SK-N-SH (cell line): ENCODE measurements around the gene SEMA3F. TPM values are rescaled to one million over a fixed set of nuclear protein-coding genes. Genes with fewer than 3 reads are reported as not detected.

Source experiments
- CTCF ChIA-PET: fragments of 300-600, 350-600 bp; formaldehyde crosslinking; extraction: SDS; loops from one replicate; lab custom pipeline; 2021; lab: Yijun Ruan, JAX
- POLR2A ChIA-PET: fragments of 350-600 bp; sonication (Branson Sonifier 250); formaldehyde crosslinking; extraction: SDS; loops from one replicate; lab custom pipeline; 2020; ENCODE audit warnings: antibody characterized with exemption, inconsistent platforms; lab: Yijun Ruan, JAX
- DNase-seq: peaks from one replicate; pipeline ENCODE4 v3.0.0; 2012
- H2AFZ ChIP-seq: fragments of 200-600 bp; sonication (generic); 2 replicates; pipeline ENCODE4 v1.8.1; 2016; ENCODE audit warnings: antibody characterized with exemption, mild to moderate bottlenecking, low read depth
- H3F3A ChIP-seq: fragments of 200-600 bp; sonication (generic); replicated peaks from 2 replicates; pipeline ENCODE3; 2016; ENCODE audit warnings: antibody characterized with exemption, mild to moderate bottlenecking; ENCODE audit not compliant: insufficient read depth
- H3K27ac ChIP-seq, 2 experiments: fragments of 200-500 bp in 1 of 2; fragments of 200-600 bp in 1 of 2; sonication (Bioruptor generic) in 1 of 2; sonication (generic), shearing (Covaris generic) in 1 of 2; 2 replicates each; pipeline versions ENCODE4 v1.5.1 to v1.6.1; 2014 to 2016; ENCODE audit warnings: low read depth in 2 of 2, inconsistent platforms in 1 of 2, low read length in 1 of 2, mild to moderate bottlenecking in 1 of 2, mixed read lengths in 1 of 2
- H3K27me3 ChIP-seq: fragments of 200-600 bp; sonication (generic), shearing (Covaris generic); 2 replicates; pipeline ENCODE4 v1.6.1; 2016; ENCODE audit warnings: mixed run types; ENCODE audit not compliant: insufficient read depth
- H3K36me3 ChIP-seq, 2 experiments: fragments of 200-500 bp in 1 of 2; fragments of 200-600 bp in 1 of 2; sonication (Bioruptor generic) in 1 of 2; sonication (generic) in 1 of 2; replicated peaks in 1 of 2; 2 replicates each; pipeline versions ENCODE3 to v1.5.1; 2014 to 2016; ENCODE audit warnings: low read length in 1 of 2, mild to moderate bottlenecking in 1 of 2; ENCODE audit not compliant: insufficient read depth in 2 of 2, control insufficient read depth in 1 of 2
- H3K4me1 ChIP-seq, 2 experiments: fragments of 200-500 bp in 1 of 2; fragments of 200-600 bp in 1 of 2; sonication (Bioruptor generic) in 1 of 2; sonication (generic), shearing (Covaris generic) in 1 of 2; 2 replicates each; pipeline versions ENCODE4 v1.5.1 to v1.6.1; 2014 to 2016; ENCODE audit warnings: low read depth in 1 of 2, low read length in 1 of 2, mixed run types in 1 of 2; ENCODE audit not compliant: insufficient read depth in 2 of 2, control insufficient read depth in 1 of 2
- H3K4me2 ChIP-seq: fragments of 200-600 bp; sonication (generic), shearing (Covaris generic); 2 replicates; pipeline ENCODE4 v1.6.1; 2017; ENCODE audit warnings: mixed run types
- H3K4me3 ChIP-seq, 2 experiments: fragments of 200-500 bp in 1 of 2; fragments of 200-600 bp in 1 of 2; sonication (Bioruptor generic) in 1 of 2; sonication (generic), shearing (Covaris generic) in 1 of 2; 2 replicates each; pipeline versions ENCODE4 v1.5.1 to v1.8.1; 2014 to 2016; ENCODE audit warnings: low read depth in 2 of 2, inconsistent platforms in 1 of 2, low read length in 1 of 2, mild to moderate bottlenecking in 1 of 2, mixed read lengths in 1 of 2, moderate library complexity in 1 of 2
- H3K79me2 ChIP-seq: fragments of 200-600 bp; sonication (generic); 2 replicates; pipeline ENCODE4 v1.8.1; 2017; ENCODE audit warnings: mild to moderate bottlenecking; ENCODE audit not compliant: insufficient read depth
- H3K9ac ChIP-seq: fragments of 200-600 bp; sonication (generic); 2 replicates; pipeline ENCODE4 v1.6.1; 2017; ENCODE audit warnings: mixed run types
- H3K9me2 ChIP-seq: fragments of 200-600 bp; sonication (generic); 2 replicates; pipeline ENCODE4 v1.6.1; 2017; ENCODE audit warnings: mixed run types
- H3K9me3 ChIP-seq: fragments of 200-600 bp; sonication (generic); 2 replicates; pipeline ENCODE4 v1.6.1; 2017; ENCODE audit warnings: mixed run types, mild to moderate bottlenecking, moderate library complexity
- H4K20me1 ChIP-seq: fragments of 200-600 bp; sonication (generic); 2 replicates; pipeline ENCODE4 v1.6.1; 2017; ENCODE audit warnings: mild to moderate bottlenecking, mixed run types; ENCODE audit not compliant: insufficient read depth
- CHD2 ChIP-seq: fragments of 150-350 bp; IDR thresholded peaks from 2 replicates; pipeline ENCODE4 v1.6.1; 2018; ENCODE audit warnings: low read length; ENCODE audit not compliant: partially characterized antibody
- EP300 ChIP-seq, 2 experiments: IDR thresholded peaks; 2 replicates each; pipeline versions ENCODE4 v1.4.0 to v1.6.1; 2012; ENCODE audit warnings: borderline replicate concordance in 1 of 2, low read depth in 1 of 2, low read length in 1 of 2
- FOSL2 ChIP-seq: IDR thresholded peaks from 2 replicates; pipeline ENCODE4 v1.4.0; 2012; ENCODE audit warnings: low read depth, mild to moderate bottlenecking, moderate library complexity, borderline replicate concordance
- FOXJ3 ChIP-seq: sonication (generic); formaldehyde crosslinking; IDR thresholded peaks from 2 replicates; pipeline ENCODE4 v1.5.1; 2020; ENCODE audit warnings: mild to moderate bottlenecking, missing genetic modification reagents
- GATA2 ChIP-seq: sonication (generic); formaldehyde crosslinking; IDR thresholded peaks from 2 replicates; pipeline ENCODE4 v1.5.0; 2020; ENCODE audit warnings: mild to moderate bottlenecking, missing genetic modification reagents
- JUND ChIP-seq: IDR thresholded peaks from 2 replicates; pipeline ENCODE4 v1.4.0; 2012
- MEF2A ChIP-seq: IDR thresholded peaks from 2 replicates; pipeline ENCODE4 v1.4.0; 2012; ENCODE audit warnings: low read depth, borderline replicate concordance
- MXI1 ChIP-seq: IDR thresholded peaks from 2 replicates; pipeline ENCODE4 v1.6.1; 2012; ENCODE audit warnings: mild to moderate bottlenecking, low read depth, low read length, improper control_type of control experiment
- NRF1 ChIP-seq: IDR thresholded peaks from 2 replicates; pipeline ENCODE4 v1.6.1; 2012; ENCODE audit warnings: low read depth, mild to moderate bottlenecking, low read length
- RXRA ChIP-seq: IDR thresholded peaks from 2 replicates; pipeline ENCODE4 v1.4.0; 2012; ENCODE audit warnings: low read depth, mild to moderate bottlenecking, borderline replicate concordance
- TEAD4 ChIP-seq: IDR thresholded peaks from 2 replicates; pipeline ENCODE4 v1.4.0; 2012; ENCODE audit warnings: mild to moderate bottlenecking, borderline replicate concordance; ENCODE audit not compliant: insufficient read depth
- WGBS: methylation state at CpG from one replicate; pipeline ENCODE4 v1.1.6; 2017; ENCODE audit warnings: low lambda C conversion rate; 5-methylcytosine and 5-hydroxymethylcytosine counted together
- polyA plus RNA-seq, 3 experiments: library from polyadenylated mRNA; depleted of rRNA; stranded (reverse); fragments of >200 nt; gene quantifications; 2 replicates each; pipeline ENCODE4 v1.2.3, GENCODE V29; 2012
- TF ChIP-seq, protein P1 (sequence below): fragments of 150-350 bp; IDR thresholded peaks from 2 replicates; pipeline ENCODE4 v1.6.1; 2016; ENCODE audit warnings: mild to moderate bottlenecking, low read depth, low read length
- TF ChIP-seq, protein P2 (sequence below): IDR thresholded peaks from 2 replicates; pipeline ENCODE4 v1.4.0; 2012; ENCODE audit warnings: low read depth
- TF ChIP-seq, protein P3 (sequence below): IDR thresholded peaks from 2 replicates; pipeline ENCODE4 v1.6.1; 2012; ENCODE audit warnings: mild to moderate bottlenecking, low read depth, low read length, moderate library complexity
- TF ChIP-seq, protein P4 (sequence below): fragments of 150-350 bp; IDR thresholded peaks from 2 replicates; pipeline ENCODE4 v1.6.1; 2017; ENCODE audit warnings: antibody characterized with exemption, low read length, low read depth, borderline replicate concordance
- TF ChIP-seq, protein P5 (sequence below): IDR thresholded peaks from 2 replicates; pipeline ENCODE4 v1.4.0; 2012; ENCODE audit warnings: low read depth, borderline replicate concordance
- TF ChIP-seq, protein P6 (sequence below): fragments of 200-600 bp; sonication (generic); IDR thresholded peaks from 2 replicates; pipeline ENCODE4 v1.6.1; 2017; ENCODE audit warnings: antibody characterized with exemption, mild to moderate bottlenecking, moderate library complexity

The SEMA3F gene
- polyA plus RNA-seq, 1 of the 3 experiments (the other 2 are of a cell fraction): 30.4 TPM

DNA sequence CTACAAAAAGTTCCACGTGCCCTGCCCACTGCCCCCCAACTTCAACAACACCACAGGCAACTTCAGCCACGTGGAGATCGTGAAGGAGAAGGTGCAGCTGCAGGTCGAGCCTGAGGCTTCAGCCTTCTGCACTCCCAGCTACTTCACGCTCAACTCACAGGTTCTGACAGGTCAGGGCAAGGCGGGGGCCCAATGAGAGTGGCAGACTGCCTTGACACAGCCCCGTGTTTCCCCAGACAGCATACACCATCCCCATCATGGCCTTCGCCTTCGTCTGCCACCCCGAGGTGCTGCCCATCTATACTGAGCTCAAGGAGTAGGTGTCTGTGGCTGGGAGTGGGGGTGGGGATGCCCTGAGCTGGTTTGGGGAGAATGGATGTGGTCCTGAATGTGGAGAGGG lies 62.6 kb downstream of the SEMA3F start:
- H2AFZ ChIP-seq: no peak overlapping the region
- H3K27ac ChIP-seq: no peak overlapping the region
- no peaks in the 10 kb centered on the region for H3K36me3 ChIP-seq
- ChIA-PET CTCF (interaction anchor here (1.4 to 61.6 kb wide), 5 partner anchors 9 to 57 kb away, joined by 3 to 1375 read pairs (median 5); partner anchors contain the start of gene GNAT1), POLR2A (interaction anchor here (1.0 kb wide), 1 partner anchor 22 kb away, joined by 3 read pairs; no protein-coding TSS in a partner anchor)
- peaks cover 0 to 4% of the 10 kb centered on the region in 2 experiments; a peak in 1 of 4 replicates for H3K4me1 ChIP-seq
- WGBS: 46% methylated on average over 8 of the region's 10 CpGs
- no peak for DNase-seq
- TF ChIP-seq, protein P1, sequence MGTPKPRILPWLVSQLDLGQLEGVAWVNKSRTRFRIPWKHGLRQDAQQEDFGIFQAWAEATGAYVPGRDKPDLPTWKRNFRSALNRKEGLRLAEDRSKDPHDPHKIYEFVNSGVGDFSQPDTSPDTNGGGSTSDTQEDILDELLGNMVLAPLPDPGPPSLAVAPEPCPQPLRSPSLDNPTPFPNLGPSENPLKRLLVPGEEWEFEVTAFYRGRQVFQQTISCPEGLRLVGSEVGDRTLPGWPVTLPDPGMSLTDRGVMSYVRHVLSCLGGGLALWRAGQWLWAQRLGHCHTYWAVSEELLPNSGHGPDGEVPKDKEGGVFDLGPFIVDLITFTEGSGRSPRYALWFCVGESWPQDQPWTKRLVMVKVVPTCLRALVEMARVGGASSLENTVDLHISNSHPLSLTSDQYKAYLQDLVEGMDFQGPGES: no peak
- no peak for TF ChIP-seq GATA2 (CRISPR knock-in tag)
- no peak for TF ChIP-seq NRF1
- no peak for TF ChIP-seq FOSL2
- TF ChIP-seq JUND: no peak
- TF ChIP-seq, protein P2, sequence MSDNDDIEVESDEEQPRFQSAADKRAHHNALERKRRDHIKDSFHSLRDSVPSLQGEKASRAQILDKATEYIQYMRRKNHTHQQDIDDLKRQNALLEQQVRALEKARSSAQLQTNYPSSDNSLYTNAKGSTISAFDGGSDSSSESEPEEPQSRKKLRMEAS: no peak
- no peak for TF ChIP-seq CHD2
- TF ChIP-seq FOXJ3: no peak
- TF ChIP-seq, protein P3, sequence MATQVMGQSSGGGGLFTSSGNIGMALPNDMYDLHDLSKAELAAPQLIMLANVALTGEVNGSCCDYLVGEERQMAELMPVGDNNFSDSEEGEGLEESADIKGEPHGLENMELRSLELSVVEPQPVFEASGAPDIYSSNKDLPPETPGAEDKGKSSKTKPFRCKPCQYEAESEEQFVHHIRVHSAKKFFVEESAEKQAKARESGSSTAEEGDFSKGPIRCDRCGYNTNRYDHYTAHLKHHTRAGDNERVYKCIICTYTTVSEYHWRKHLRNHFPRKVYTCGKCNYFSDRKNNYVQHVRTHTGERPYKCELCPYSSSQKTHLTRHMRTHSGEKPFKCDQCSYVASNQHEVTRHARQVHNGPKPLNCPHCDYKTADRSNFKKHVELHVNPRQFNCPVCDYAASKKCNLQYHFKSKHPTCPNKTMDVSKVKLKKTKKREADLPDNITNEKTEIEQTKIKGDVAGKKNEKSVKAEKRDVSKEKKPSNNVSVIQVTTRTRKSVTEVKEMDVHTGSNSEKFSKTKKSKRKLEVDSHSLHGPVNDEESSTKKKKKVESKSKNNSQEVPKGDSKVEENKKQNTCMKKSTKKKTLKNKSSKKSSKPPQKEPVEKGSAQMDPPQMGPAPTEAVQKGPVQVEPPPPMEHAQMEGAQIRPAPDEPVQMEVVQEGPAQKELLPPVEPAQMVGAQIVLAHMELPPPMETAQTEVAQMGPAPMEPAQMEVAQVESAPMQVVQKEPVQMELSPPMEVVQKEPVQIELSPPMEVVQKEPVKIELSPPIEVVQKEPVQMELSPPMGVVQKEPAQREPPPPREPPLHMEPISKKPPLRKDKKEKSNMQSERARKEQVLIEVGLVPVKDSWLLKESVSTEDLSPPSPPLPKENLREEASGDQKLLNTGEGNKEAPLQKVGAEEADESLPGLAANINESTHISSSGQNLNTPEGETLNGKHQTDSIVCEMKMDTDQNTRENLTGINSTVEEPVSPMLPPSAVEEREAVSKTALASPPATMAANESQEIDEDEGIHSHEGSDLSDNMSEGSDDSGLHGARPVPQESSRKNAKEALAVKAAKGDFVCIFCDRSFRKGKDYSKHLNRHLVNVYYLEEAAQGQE: no peak
- TF ChIP-seq, protein P4, sequence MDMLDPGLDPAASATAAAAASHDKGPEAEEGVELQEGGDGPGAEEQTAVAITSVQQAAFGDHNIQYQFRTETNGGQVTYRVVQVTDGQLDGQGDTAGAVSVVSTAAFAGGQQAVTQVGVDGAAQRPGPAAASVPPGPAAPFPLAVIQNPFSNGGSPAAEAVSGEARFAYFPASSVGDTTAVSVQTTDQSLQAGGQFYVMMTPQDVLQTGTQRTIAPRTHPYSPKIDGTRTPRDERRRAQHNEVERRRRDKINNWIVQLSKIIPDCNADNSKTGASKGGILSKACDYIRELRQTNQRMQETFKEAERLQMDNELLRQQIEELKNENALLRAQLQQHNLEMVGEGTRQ: no peak
- TF ChIP-seq TEAD4: no peak
- TF ChIP-seq MEF2A: no peak
- TF ChIP-seq MXI1: no peak
- no peak for TF ChIP-seq EP300 (IDR thresholded peaks at IDR 0.05; ENCODE audit: borderline replicate concordance in 1 of 2, low read depth in 1 of 2, low read length in 1 of 2)
- TF ChIP-seq, protein P5, sequence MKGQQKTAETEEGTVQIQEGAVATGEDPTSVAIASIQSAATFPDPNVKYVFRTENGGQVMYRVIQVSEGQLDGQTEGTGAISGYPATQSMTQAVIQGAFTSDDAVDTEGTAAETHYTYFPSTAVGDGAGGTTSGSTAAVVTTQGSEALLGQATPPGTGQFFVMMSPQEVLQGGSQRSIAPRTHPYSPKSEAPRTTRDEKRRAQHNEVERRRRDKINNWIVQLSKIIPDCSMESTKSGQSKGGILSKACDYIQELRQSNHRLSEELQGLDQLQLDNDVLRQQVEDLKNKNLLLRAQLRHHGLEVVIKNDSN: no peak
- TF ChIP-seq, protein P6, sequence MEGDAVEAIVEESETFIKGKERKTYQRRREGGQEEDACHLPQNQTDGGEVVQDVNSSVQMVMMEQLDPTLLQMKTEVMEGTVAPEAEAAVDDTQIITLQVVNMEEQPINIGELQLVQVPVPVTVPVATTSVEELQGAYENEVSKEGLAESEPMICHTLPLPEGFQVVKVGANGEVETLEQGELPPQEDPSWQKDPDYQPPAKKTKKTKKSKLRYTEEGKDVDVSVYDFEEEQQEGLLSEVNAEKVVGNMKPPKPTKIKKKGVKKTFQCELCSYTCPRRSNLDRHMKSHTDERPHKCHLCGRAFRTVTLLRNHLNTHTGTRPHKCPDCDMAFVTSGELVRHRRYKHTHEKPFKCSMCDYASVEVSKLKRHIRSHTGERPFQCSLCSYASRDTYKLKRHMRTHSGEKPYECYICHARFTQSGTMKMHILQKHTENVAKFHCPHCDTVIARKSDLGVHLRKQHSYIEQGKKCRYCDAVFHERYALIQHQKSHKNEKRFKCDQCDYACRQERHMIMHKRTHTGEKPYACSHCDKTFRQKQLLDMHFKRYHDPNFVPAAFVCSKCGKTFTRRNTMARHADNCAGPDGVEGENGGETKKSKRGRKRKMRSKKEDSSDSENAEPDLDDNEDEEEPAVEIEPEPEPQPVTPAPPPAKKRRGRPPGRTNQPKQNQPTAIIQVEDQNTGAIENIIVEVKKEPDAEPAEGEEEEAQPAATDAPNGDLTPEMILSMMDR: no peak
- no peak for TF ChIP-seq RXRA
- H4K20me1 ChIP-seq: no peaks in the 10 kb centered on the region
- H3K9ac ChIP-seq: no peak overlapping the region
- H3K27me3 ChIP-seq: no peaks in the 10 kb centered on the region
- H3K79me2 ChIP-seq: no peaks in the 10 kb centered on the region
- H3K4me3 ChIP-seq: no peak overlapping the region
- no peaks in the 10 kb centered on the region for H3F3A ChIP-seq
- no peak overlapping the region for H3K4me2 ChIP-seq
- no peaks in the 10 kb centered on the region for H3K9me3 ChIP-seq
- no peaks in the 10 kb centered on the region for H3K9me2 ChIP-seq
